Suprapubic skin (tissue), 4 donors: ENCODE measurements around the gene CHFR. TPM values are rescaled to one million over a fixed set of nuclear protein-coding genes. Genes with fewer than 3 reads are reported as not detected.
"Not testable (repeated sequence)": the region's sequence is repeated elsewhere in the genome, so short reads cannot be mapped to it uniquely, and the experiment has no call there.

Source experiments
- DNase-seq, 2 donors: peaks; one replicate each; pipeline ENCODE4 v3.0.0-alpha.2; 2019; ENCODE audit warnings: low spot score in 2 of 2
- H3K27ac ChIP-seq: fragments of 200-600 bp; sonication (generic); one replicate; pipeline ENCODE4 v1.5.1; 2019
- H3K27me3 ChIP-seq: fragments of 200-600 bp; sonication (generic); one replicate; pipeline ENCODE4 v1.5.1; 2019
- H3K36me3 ChIP-seq: fragments of 200-600 bp; sonication (generic); one replicate; pipeline ENCODE4 v1.5.1; 2019
- H3K4me1 ChIP-seq: fragments of 200-600 bp; sonication (generic); one replicate; pipeline ENCODE4 v1.5.1; 2019
- H3K4me3 ChIP-seq: fragments of 200-600 bp; sonication (generic); one replicate; pipeline ENCODE4 v1.5.1; 2019; ENCODE audit warnings: mild to moderate bottlenecking
- H3K9me3 ChIP-seq: fragments of 200-600 bp; sonication (generic); one replicate; pipeline ENCODE4 v1.5.1; 2019
- EP300 ChIP-seq: sonication (generic); formaldehyde crosslinking; IDR thresholded peaks from one replicate; pipeline ENCODE4 v1.6.1; 2017; ENCODE audit warnings: antibody characterized with exemption
- POLR2A ChIP-seq, 2 donors: fragments of 450-650 bp; IDR thresholded peaks; one replicate each; pipeline ENCODE4 v1.6.1; 2017; ENCODE audit warnings: antibody characterized with exemption in 2 of 2, mild to moderate bottlenecking in 2 of 2, moderate library complexity in 2 of 2
- POLR2AphosphoS5 ChIP-seq, 3 donors: sonication (generic); formaldehyde crosslinking; IDR thresholded peaks; one replicate each; pipeline ENCODE4 v1.6.1; 2017; ENCODE audit warnings: antibody characterized with exemption in 3 of 3
- WGBS: methylation state at CpG from one replicate; pipeline ENCODE4 v1.1.5; 2018; 5-methylcytosine and 5-hydroxymethylcytosine counted together
- total RNA-seq, 4 donors: library from RNA; depleted of rRNA; stranded (reverse); fragments of >200 nt; gene quantifications; one replicate each; pipeline ENCODE4 v1.1.0, GENCODE V29; 2016
- TF ChIP-seq, protein P1 (sequence below), 2 donors: fragments of 200-600 bp in 1 of 2; fragments of 450-650 bp in 1 of 2; sonication (generic) in 1 of 2; IDR thresholded peaks; one replicate each; pipeline ENCODE4 v1.5.1; 2016 to 2019; ENCODE audit warnings: antibody characterized with exemption in 2 of 2, mild to moderate bottlenecking in 1 of 2, moderate library complexity in 1 of 2

The CHFR gene
- total RNA-seq, 4 donors from 2014 or later = 31.4 to 57.9 (median 40.3) TPM

DNA sequence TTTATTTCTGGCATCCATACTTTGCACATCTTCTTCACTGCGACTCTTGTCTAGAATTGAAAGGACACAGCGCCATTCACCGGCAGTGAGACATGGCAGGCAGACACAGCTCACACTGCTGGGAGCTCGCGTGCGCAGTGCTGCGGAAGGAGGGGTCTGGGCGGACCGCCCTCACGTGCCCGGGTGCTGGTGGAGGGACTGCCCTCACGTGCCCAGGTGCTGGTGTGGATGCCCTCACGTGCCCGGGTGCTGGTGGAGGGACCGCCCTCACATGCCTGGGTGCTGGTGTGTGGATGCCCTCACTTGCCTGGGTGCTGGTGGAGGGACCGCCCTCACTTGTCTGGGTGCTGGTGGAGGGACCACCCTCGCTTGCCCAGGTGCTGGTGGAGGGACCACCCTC is 30.8 kb downstream of the CHFR start:
- TF ChIP-seq POLR2AphosphoS5 (IDR thresholded peaks at IDR 0.05) (no peak), POLR2A (IDR thresholded peaks at IDR 0.05) (no peak), EP300 (no peak)
- TF ChIP-seq, protein P1, sequence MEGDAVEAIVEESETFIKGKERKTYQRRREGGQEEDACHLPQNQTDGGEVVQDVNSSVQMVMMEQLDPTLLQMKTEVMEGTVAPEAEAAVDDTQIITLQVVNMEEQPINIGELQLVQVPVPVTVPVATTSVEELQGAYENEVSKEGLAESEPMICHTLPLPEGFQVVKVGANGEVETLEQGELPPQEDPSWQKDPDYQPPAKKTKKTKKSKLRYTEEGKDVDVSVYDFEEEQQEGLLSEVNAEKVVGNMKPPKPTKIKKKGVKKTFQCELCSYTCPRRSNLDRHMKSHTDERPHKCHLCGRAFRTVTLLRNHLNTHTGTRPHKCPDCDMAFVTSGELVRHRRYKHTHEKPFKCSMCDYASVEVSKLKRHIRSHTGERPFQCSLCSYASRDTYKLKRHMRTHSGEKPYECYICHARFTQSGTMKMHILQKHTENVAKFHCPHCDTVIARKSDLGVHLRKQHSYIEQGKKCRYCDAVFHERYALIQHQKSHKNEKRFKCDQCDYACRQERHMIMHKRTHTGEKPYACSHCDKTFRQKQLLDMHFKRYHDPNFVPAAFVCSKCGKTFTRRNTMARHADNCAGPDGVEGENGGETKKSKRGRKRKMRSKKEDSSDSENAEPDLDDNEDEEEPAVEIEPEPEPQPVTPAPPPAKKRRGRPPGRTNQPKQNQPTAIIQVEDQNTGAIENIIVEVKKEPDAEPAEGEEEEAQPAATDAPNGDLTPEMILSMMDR (IDR thresholded peaks at IDR 0.05) = no peak
- Histone ChIP-seq H3K4me3 (no peak overlapping the region), H3K4me1 (peaks cover 5% of the 10 kb centered on the region), H3K36me3 (peaks cover 100% of the 10 kb centered on the region), H3K9me3 (no peaks in the 10 kb centered on the region), H3K27ac (no peak overlapping the region), H3K27me3 (no peaks in the 10 kb centered on the region)
- no peak for DNase-seq
- 100% methylated on average over 6 of the region's 17 CpGs for WGBS

DNA sequence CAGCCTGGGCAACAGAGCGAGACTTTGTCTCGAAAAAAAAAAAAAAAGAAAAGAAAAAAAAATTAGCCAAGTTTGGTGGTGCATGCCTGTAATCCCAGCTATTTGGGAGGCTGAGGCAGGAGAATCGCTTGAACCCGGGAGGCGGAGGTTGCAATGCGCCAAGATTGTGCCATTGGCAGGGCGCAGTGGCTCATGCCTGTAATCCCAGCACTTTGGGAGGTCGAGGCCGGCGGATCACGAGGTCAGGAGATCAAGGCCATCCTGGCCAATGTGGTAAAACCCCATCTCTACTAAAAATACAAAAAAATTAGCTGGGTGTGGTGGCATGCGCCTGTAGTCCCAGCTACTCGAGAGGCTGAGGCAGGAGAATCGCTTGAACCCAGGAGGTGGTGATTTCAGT is 32.2 kb downstream of the CHFR start:
- WGBS = 95% methylated on average over 14 of the region's 14 CpGs
- peaks cover 100% of the 10 kb centered on the region for H3K36me3 ChIP-seq
- H3K4me1 ChIP-seq, H3K27ac ChIP-seq, H3K4me3 ChIP-seq, H3K9me3 ChIP-seq, H3K27me3 ChIP-seq, DNase-seq: not testable (repeated sequence)

DNA sequence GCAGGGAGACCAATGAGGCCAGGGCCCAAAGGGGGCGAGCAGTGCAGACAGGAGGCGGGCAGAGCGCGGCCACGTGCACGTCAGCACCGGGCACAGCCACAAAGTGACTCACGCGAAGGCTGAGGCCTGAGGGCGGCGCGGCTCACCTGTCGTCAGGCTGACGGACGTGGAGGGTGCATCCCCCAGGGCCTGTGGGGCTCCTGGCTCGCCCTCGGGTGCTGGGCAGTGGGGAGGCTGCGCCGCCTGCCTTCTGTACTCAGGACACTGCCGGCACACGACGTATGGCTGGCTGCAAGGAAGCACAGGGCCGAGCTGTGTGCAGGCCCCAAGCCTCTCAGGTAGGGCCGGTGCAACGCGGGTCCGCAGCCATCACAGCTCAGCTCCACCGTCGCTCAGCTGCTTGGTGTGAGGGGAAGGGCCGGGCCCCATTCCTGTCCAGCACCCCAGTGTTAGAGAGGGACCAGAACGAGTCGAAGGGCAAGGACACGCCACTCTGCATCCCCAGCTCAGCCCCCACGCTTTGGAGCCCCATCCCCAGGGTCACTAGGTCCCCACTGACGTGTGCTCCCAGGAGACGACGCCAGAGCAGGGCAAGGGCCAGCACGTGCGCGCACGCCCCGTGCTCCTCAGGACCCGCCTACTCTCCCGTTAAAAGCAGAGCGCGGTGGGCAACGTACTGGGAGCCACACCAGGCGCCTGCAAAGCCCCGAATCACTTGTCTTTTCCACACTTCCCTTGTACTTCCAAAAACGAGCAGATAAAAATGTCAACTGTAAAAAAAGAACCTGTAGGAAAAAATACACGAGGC is 33.9 kb downstream of the CHFR start:
- no peak for TF ChIP-seq POLR2AphosphoS5 (IDR thresholded peaks at IDR 0.05)
- TF ChIP-seq EP300 = no peak
- no peak for TF ChIP-seq POLR2A (IDR thresholded peaks at IDR 0.05)
- TF ChIP-seq, protein P1 (IDR thresholded peaks at IDR 0.05) = no peak
- H3K27me3 ChIP-seq = no peaks in the 10 kb centered on the region
- no peak overlapping the region for H3K27ac ChIP-seq
- DNase-seq = no peak
- H3K9me3 ChIP-seq = no peaks in the 10 kb centered on the region
- H3K36me3 ChIP-seq = peaks cover 97% of the 10 kb centered on the region
- 94% methylated on average over 33 of the region's 51 CpGs for WGBS
- H3K4me3 ChIP-seq = no peak overlapping the region
- no peaks in the 10 kb centered on the region for H3K4me1 ChIP-seq

DNA sequence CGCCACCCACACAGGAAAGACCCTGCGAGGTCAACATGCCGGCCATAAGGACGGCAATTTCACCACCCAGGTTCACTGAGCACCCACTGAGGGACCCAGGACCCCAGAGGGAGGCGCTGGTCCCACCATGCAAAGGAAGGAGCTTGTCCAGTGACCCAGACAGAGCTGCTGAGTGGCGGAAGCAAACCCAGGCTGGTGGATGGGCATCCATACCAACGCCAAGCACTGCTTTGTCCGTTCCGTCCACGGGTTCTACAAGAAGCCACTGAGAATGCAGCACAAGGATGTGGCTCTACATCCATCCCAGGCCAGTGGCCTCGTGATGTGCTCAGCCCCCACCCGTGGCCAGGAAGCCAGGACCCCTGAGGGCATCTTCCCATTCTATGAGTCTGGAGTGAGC is 34.9 kb downstream of the CHFR start:
- TF ChIP-seq POLR2AphosphoS5 (IDR thresholded peaks at IDR 0.05) (no peak), EP300 (no peak), POLR2A (IDR thresholded peaks at IDR 0.05) (no peak)
- TF ChIP-seq, protein P1 (IDR thresholded peaks at IDR 0.05) = no peak
- Histone ChIP-seq H3K36me3 (peaks cover 97% of the 10 kb centered on the region), H3K27ac (no peak overlapping the region), H3K4me1 (no peaks in the 10 kb centered on the region), H3K4me3 (no peak overlapping the region), H3K27me3 (no peaks in the 10 kb centered on the region), H3K9me3 (no peaks in the 10 kb centered on the region)
- WGBS = 97% methylated on average over 12 of the region's 12 CpGs
- no peak for DNase-seq

DNA sequence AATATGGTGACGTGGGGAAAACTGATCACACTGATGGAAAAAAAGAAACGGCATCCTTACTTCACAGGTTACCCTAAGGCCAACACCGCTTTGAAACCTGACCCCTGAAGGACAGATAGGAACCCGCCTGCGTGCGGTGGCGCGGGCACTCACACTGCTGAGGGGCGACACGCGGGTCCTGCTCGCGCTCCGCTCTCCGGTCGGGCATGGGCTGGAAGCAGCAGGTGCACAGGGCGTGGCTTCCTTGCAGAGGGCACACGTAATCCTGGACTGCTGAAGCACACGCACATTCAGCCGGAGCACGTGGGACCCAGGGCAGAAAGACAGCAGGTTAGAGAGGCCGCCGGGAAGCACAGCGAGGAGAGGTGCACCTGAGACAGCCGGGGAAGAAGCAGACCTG is 35.9 kb downstream of the CHFR start:
- Histone ChIP-seq H3K36me3 (peaks cover 97% of the 10 kb centered on the region), H3K4me3 (no peak overlapping the region), H3K27ac (no peak overlapping the region), H3K4me1 (no peaks in the 10 kb centered on the region), H3K27me3 (no peaks in the 10 kb centered on the region), H3K9me3 (no peaks in the 10 kb centered on the region)
- DNase-seq = no peak
- TF ChIP-seq EP300 = no peak
- TF ChIP-seq, protein P1 (IDR thresholded peaks at IDR 0.05) = no peak
- TF ChIP-seq POLR2AphosphoS5 (IDR thresholded peaks at IDR 0.05) = no peak
- no peak for TF ChIP-seq POLR2A (IDR thresholded peaks at IDR 0.05)
- 95% methylated on average over 18 of the region's 25 CpGs for WGBS
